Measurements from ENCODE around the gene BRWD1.
"Not testable (repeated sequence)": the region's sequence is repeated elsewhere in the genome, so short reads cannot be mapped to it uniquely, and the experiment has no call there.

The BRWD1 gene

GRCh38 chr21:39173716-39174680, 139.4 kb downstream of the BRWD1 start:
- no peak for DNase-seq (ENCODE audit: low spot score)

DNA sequence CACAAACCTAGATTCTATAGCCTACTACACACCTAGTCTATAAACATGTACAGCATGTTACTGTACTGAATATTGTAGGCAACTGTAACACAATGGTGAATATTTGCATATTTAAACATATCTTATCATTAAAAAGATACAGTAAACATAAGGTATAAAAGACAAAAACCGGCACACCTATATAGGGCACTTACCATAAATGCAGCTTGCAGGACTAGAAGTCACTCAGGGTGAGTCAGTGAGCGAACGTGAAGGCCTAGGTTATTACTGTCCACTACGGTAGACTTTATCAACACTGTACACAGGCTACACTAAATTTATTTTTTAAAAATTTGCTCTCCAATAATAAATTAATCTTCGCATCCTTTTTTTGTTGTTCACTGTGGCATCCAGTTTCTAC, 143.5 kb downstream of the BRWD1 start:
- DNase-seq (ENCODE audit: low spot score) = no peak

GRCh38 chr21:39168800-39169199, 144.6 kb downstream of the BRWD1 start:
- DNase-seq (ENCODE audit: low spot score) = no peak

DNA sequence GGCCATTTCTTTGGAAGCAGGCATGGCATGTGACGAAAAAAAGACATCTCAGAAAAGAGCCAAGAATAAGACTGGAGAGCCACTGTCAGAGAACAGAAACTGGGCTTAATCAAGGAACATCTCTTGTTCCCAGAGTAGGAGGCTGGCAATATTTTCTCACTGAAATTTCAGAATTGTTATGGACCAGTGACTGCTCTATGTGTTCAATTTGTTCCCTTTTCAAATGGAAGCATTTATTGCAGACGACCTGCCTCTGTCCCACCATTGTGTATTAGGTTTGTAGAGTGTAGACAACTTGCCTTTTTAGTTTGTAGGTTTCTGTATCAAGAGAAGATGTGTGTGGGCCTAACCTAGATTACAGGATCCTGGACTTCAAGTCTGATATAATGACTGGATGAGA, 148.9 kb downstream of the BRWD1 start:
- DNase-seq (ENCODE audit: low spot score) = no peak

GRCh38 chr21:39161064-39161463, 152.4 kb downstream of the BRWD1 start:
- no peak for DNase-seq (ENCODE audit: low spot score)

DNA sequence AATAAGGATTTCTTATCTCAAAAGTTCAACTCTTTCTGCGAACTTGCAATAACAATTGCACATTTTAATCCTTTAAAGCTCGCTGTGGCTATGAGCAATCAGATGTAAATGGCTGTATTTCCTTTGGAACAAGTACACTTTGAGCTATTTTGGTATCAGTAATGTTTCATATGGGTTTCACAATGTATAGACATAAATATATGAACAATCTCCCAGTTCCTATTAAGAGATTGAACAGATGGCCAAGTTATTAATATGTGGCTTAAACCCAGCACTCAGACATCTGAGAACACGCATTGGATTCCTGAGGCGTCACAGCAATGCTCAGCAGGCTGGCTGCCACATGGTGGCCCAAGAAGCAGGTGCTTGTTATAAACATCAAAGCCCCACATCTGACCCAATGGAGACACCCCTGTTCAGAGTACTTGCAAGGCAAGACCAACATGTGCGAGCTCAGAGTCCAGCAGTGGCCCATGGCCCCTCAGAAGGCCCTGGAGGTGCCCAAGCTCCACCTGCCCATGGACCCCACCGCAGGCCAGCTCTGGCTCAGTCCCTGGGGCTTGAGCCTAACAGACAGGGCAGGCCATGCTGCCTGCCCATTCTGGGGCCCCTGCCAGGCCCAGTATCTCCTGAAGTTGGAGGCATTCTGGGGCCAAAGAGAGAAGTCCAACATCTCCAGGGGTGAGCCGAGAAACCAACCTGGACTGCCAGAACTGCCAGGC, 153.9 kb downstream of the BRWD1 start:
- no peak for DNase-seq (ENCODE audit: low spot score)

- not testable (repeated sequence) for DNase-seq (ENCODE audit: low spot score)
These were observed 156.2 kb downstream of the BRWD1 start for GRCh38 chr21:39157241-39157640.

- no peak for DNase-seq (ENCODE audit: low spot score)
These were observed 157.4 kb downstream of the BRWD1 start for GRCh38 chr21:39156024-39156423.

- DNase-seq (ENCODE audit: low spot score) = no peak
These were observed 157.9 kb downstream of the BRWD1 start for GRCh38 chr21:39155578-39155977.

- DNase-seq (ENCODE audit: low spot score) = no peak
These were observed 159.6 kb downstream of the BRWD1 start for GRCh38 chr21:39153842-39154241.

DNA sequence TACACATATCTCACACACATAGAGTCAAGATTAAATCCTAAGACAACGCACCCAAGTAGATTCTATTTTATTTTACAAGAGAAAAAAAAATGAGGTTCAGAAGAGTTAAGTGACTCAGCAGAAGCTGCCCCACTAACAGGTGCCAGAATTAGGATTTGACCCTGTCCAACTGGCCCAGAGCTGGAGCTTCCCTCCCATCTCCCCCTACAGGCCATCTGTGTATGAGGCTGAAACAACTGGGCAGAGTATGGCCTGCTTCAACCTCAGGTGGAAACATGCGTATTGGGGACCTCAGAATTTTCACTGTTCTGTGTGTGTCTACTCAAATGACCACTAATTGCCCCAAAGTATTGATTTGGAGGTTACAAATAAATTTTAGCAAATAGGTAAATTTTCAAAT, 160.1 kb downstream of the BRWD1 start:
- no peak for DNase-seq (ENCODE audit: low spot score)

- DNase-seq (ENCODE audit: low spot score) = no peak
These were observed 161.2 kb downstream of the BRWD1 start for GRCh38 chr21:39152271-39152670.

GRCh38 chr21:39150877-39151276, 162.6 kb downstream of the BRWD1 start:
- no peak for DNase-seq (ENCODE audit: low spot score)

GRCh38 chr21:39150316-39150715, 163.1 kb downstream of the BRWD1 start:
- no peak for DNase-seq (ENCODE audit: low spot score)

DNA sequence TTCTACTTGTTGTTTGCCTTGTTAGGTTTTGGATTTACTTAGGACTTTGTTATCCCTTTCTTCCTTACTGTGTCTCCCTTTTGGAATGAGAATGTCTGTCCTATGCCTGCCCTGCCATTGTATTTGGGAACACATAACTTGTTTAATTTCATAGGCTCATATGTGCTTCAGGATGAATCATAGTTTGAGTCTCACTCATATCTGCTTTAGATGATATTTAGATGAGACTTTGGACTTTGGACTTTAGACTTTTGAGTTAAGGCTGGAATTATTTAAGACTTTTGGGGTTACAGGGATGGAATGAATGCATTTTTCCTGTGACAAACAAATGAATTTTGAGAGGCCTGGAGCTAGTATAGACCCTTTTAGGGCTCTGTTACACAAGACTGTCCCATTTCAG, 163.6 kb downstream of the BRWD1 start:
- no peak for DNase-seq (ENCODE audit: low spot score)

GRCh38 chr21:39148975-39149374, 164.5 kb downstream of the BRWD1 start:
- no peak for DNase-seq (ENCODE audit: low spot score)

DNA sequence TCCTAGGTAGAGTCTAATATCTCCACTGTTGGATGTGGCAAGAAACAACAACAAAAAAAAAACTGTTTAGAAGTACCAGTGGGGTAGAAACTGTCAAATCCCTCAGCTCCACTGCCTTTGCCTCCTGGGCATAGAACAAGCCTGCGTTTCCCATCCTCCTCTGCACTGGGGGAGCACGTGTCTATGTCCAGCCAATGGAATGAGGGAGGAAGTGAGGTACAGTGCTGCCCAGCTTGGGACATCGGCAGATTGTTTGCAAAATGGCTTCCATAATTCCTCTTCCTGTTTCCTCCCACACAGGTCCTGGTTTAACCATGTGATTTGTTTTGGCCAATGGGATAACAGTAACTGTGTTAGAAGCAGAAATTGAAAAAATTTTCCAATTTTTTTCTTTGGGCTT, 169.2 kb downstream of the BRWD1 start:
- DNase-seq (ENCODE audit: low spot score) = no peak

DNA sequence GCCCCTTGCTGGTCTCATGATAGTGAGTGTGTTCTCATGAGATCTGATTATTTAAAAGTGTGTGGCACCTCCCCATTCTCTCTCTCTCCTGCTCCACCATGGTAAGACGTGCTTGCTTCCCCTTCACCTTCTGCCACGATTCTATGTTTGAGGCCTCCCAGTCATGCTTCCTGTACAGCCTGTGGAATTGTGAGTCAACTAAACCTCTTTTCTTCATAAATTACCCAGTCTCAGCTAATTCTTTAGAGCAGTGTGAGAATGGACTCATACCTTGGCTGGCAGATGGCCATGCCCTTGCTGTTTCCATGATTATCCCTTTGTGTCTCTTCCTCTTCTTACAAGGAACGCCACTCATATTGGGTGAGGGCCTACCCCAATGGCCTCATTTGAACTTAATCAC, 170.5 kb downstream of the BRWD1 start:
- no peak for DNase-seq (ENCODE audit: low spot score)

DNA sequence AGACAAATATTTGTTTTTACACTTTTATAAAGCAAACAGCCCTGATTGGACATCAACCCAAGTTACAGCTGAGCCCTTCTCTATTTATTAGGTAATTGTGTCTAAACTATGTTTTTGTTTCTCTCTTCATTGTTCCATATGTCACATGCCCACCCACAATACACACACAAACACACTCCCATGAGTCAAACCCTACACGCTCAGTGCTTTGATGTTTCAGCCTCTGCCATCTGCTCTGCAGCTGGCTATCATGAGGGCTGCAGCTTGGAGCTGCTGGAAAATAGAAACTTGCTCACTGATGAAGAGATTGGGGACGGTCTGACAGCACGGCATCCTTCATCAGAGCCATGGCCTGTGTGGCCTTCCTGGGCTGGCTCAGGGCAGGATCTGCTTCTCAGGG, 171.9 kb downstream of the BRWD1 start:
- DNase-seq (ENCODE audit: low spot score) = no peak

DNA sequence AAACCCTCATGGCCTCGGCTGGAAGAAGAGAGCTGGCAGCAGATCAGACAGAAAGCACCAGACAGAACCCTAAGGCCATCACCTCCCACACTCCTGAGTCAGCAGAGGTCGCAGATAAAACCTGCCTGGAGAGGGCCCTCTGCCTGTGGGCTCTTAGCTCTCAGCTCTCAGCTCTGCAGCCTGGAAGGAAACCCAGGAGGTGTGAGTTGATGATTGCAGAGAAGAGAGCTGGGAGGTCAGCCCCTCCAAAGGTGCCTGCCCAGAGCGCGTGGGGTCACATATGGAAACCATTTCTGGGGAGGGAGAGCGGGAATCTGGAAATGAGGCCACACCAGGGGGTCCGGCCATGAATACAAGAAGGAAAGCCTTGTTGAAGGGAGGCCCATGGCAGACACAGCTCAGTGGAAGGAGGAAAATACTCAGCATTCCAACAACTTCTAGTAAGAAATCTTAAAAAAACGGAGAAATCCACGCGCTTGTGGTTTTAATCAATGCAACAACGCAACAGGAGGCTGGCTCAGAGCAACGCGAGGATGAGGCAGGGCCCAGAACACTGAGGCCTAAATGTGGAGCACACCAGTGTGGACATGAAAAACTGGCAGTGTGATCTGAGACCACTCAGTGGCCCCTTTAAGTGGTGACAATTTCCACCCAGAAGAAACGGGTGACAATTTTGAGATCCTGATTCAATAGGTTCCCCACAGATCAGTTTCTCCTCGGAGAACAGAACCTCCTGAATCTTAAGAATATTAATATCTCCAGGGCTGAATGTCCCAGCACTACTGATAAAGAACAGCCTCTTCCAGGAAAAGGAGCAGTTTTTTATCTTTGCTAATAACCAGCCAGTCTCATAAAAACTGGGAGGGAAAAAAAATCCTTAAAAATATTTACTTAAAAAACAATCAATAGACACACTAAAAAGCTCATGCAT, 175.9 kb downstream of the BRWD1 start:
- DNase-seq (ENCODE audit: low spot score) = no peak

- DNase-seq (ENCODE audit: low spot score) = no peak
These were observed 176.7 kb downstream of the BRWD1 start for GRCh38 chr21:39136711-39137110.

GRCh38 chr21:39136138-39136537, 177.3 kb downstream of the BRWD1 start:
- not testable (repeated sequence) for DNase-seq (ENCODE audit: low spot score)
